Calu3 (cell line): ENCODE measurements around the gene SCG3. TPM values are rescaled to one million over a fixed set of nuclear protein-coding genes. Genes with fewer than 3 reads are reported as not detected.

Experiments used
- BruUV-seq: library from RNA; stranded (reverse); fragments of 400-500 nt; replicated peaks from 2 replicates; lab custom pipeline; 2021; lab: Mats Ljungman, UMichigan
- CTCF ChIA-PET: fragments of 300-600 bp; sonication (Branson Sonifier 250); formaldehyde crosslinking; loops from one replicate; lab custom pipeline; 2022; ENCODE audit warnings: antibody characterized with exemption; lab: Charles Lee
- DNase-seq: peaks from one replicate; pipeline ENCODE4 v3.0.0; 2022
- H3K27ac Mint-ChIP-seq: one replicate; pipeline ENCODE4 v1.8.0; 2022; ENCODE audit warnings: mixed read lengths; ENCODE audit not compliant: unreplicated experiment
- H3K27me3 Mint-ChIP-seq: one replicate; pipeline ENCODE4 v1.8.0; 2022; ENCODE audit warnings: mixed read lengths; ENCODE audit not compliant: unreplicated experiment
- H3K36me3 Mint-ChIP-seq: one replicate; pipeline ENCODE4 v1.8.0; 2022; ENCODE audit warnings: mild to moderate bottlenecking, moderate library complexity, mixed read lengths; ENCODE audit not compliant: insufficient read depth, unreplicated experiment
- H3K4me1 Mint-ChIP-seq: one replicate; pipeline ENCODE4 v1.8.0; 2022; ENCODE audit warnings: mild to moderate bottlenecking, low read depth, mixed read lengths; ENCODE audit not compliant: unreplicated experiment
- H3K4me3 Mint-ChIP-seq: one replicate; pipeline ENCODE4 v1.8.0; 2022; ENCODE audit warnings: mild to moderate bottlenecking, low read depth, moderate library complexity, mixed read lengths; ENCODE audit not compliant: unreplicated experiment
- H3K9me3 Mint-ChIP-seq: one replicate; pipeline ENCODE4 v1.8.0; 2022; ENCODE audit warnings: low read depth, mixed read lengths; ENCODE audit not compliant: unreplicated experiment
- CTCF ChIP-seq: fragments of 200-600 bp; IDR thresholded peaks from one replicate; pipeline ENCODE4 v1.8.0; 2022; ENCODE audit warnings: antibody characterized with exemption; ENCODE audit not compliant: unreplicated experiment
- intact Hi-C: fragments of 100-400 bp; cut with micrococcal nuclease; formaldehyde crosslinking; loops from one replicate; pipeline ENCODE4 v1.10.0; 2022; ENCODE audit not compliant: unreplicated experiment
- total RNA-seq: library from RNA; stranded (reverse); gene quantifications from 2 replicates; pipeline ENCODE4 v1.2.3, GENCODE V29; 2022

SCG3 gene
- total RNA-seq, 1 experiment from 2014 or later = not detected

- H3K4me1 Mint-ChIP-seq = no peaks in the 10 kb centered on the region
- H3K4me3 Mint-ChIP-seq = no peak overlapping the region
- H3K36me3 Mint-ChIP-seq = no peaks in the 10 kb centered on the region
- H3K27me3 Mint-ChIP-seq = no peaks in the 10 kb centered on the region
- no peak for TF ChIP-seq CTCF
- no peak overlapping the region for H3K27ac Mint-ChIP-seq
- DNase-seq = no peak
- intact Hi-C loops = no loop called here
- CTCF ChIA-PET = no interaction called here
- H3K9me3 Mint-ChIP-seq = no peaks in the 10 kb centered on the region
- no TSS peak for BruUV-seq
Measured at GRCh38 chr15:51709031-51709430, 27.7 kb downstream of the SCG3 start.

DNA sequence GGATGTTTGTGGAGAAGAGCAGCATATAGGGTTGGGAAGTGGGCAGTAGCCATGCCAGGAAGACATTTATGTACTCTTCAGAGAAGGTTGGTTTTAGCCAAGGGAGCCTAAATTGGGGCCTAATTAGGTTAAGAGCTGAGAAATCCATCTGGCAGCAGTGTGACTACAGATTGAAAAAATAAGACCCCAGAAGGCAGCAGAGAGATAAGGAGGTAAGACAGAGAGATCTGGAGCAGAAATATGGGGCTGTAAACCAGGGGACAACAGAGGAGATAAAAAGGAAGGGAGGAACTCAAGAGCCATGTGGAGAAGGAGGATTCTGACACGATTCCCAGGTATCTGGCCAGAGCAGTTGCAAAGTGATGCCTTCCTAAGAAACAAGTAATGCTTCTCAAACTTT lies 32.9 kb downstream of the SCG3 start:
- Mint-ChIP-seq H3K27me3 (no peaks in the 10 kb centered on the region), H3K9me3 (no peaks in the 10 kb centered on the region), H3K4me3 (no peak overlapping the region), H3K27ac (no peak overlapping the region), H3K36me3 (no peaks in the 10 kb centered on the region), H3K4me1 (no peaks in the 10 kb centered on the region)
- no peak for TF ChIP-seq CTCF
- intact Hi-C loops = no loop called here
- no TSS peak for BruUV-seq
- CTCF ChIA-PET = no interaction called here
- DNase-seq = no peak

DNA sequence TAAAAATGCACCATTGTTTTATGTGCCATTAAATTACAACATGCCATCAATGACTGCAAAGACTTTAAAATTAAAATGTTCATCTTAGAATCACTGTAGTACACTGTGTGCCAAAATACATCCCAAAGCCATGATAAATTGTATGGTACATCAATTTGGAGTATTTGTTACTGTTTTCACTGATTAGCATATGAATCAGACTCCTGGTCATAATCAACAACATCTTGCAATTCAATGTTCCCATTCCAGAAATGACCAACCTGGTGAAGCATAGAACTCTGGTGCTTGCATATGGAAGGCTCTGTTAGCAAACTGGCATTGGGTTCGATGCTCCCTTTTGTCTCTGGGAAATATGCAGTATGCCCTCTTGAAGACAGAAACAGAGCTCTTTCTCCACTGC lies 33.6 kb downstream of the SCG3 start:
- H3K9me3 Mint-ChIP-seq = no peaks in the 10 kb centered on the region
- BruUV-seq = no TSS peak
- CTCF ChIA-PET = no interaction called here
- no peaks in the 10 kb centered on the region for H3K4me1 Mint-ChIP-seq
- H3K27ac Mint-ChIP-seq = no peak overlapping the region
- DNase-seq = no peak
- no peak overlapping the region for H3K4me3 Mint-ChIP-seq
- H3K36me3 Mint-ChIP-seq = no peaks in the 10 kb centered on the region
- TF ChIP-seq CTCF = no peak
- intact Hi-C loops = no loop called here
- H3K27me3 Mint-ChIP-seq = no peaks in the 10 kb centered on the region

GRCh38 chr15:51718219-51718618 lies 36.9 kb downstream of the SCG3 start:
- intact Hi-C loops = no loop called here
- CTCF ChIA-PET = no interaction called here
- Mint-ChIP-seq H3K27ac (no peak overlapping the region), H3K36me3 (no peaks in the 10 kb centered on the region), H3K4me1 (no peaks in the 10 kb centered on the region), H3K9me3 (no peaks in the 10 kb centered on the region), H3K4me3 (no peak overlapping the region), H3K27me3 (no peaks in the 10 kb centered on the region)
- DNase-seq = no peak
- no peak for TF ChIP-seq CTCF
- no TSS peak for BruUV-seq

GRCh38 chr15:51718746-51719145 lies 37.4 kb downstream of the SCG3 start:
- no TSS peak for BruUV-seq
- CTCF ChIA-PET = no interaction called here
- Mint-ChIP-seq H3K27me3 (no peaks in the 10 kb centered on the region), H3K27ac (no peak overlapping the region), H3K36me3 (no peaks in the 10 kb centered on the region), H3K4me1 (no peaks in the 10 kb centered on the region), H3K9me3 (no peaks in the 10 kb centered on the region), H3K4me3 (no peak overlapping the region)
- TF ChIP-seq CTCF = no peak
- no peak for DNase-seq
- intact Hi-C loops = no loop called here
